Kidney tubule cell (primary cell): ENCODE measurements around the gene FERMT1.
"Not testable (repeated sequence)": the region's sequence is repeated elsewhere in the genome, so short reads cannot be mapped to it uniquely, and the experiment has no call there.

Experiments
- DNase-seq: peaks from one replicate; pipeline ENCODE4 v3.0.0-alpha.2; 2018; ENCODE audit warnings: low spot score

FERMT1 gene

GRCh38 chr20:6116758-6117157 lies 6.1 kb downstream of the FERMT1 start:
- DNase-seq, result no peak

GRCh38 chr20:6115221-6115895 lies 7.5 kb downstream of the FERMT1 start:
- DNase-seq, result no peak

GRCh38 chr20:6114696-6115095 lies 8.1 kb downstream of the FERMT1 start:
- DNase-seq, result no peak

GRCh38 chr20:6113951-6114350 lies 8.9 kb downstream of the FERMT1 start:
- DNase-seq, result no peak

- not testable (repeated sequence) for DNase-seq
Observed at GRCh38 chr20:6112965-6113364, 9.9 kb downstream of the FERMT1 start.

GRCh38 chr20:6108330-6108729 lies 14.5 kb downstream of the FERMT1 start:
- DNase-seq, result peak; percentile 47

- DNase-seq, result peak; percentile 43
Observed at GRCh38 chr20:6104493-6105188, 18.2 kb downstream of the FERMT1 start.

GRCh38 chr20:6103301-6103700 lies 19.5 kb downstream of the FERMT1 start:
- DNase-seq, result no peak

GRCh38 chr20:6101346-6101745 lies 21.5 kb downstream of the FERMT1 start:
- no peak for DNase-seq

- DNase-seq, result no peak
Observed at GRCh38 chr20:6100246-6100645, 22.6 kb downstream of the FERMT1 start.

GRCh38 chr20:6099819-6100218 lies 23.0 kb downstream of the FERMT1 start:
- DNase-seq, result no peak

GRCh38 chr20:6095409-6095808 lies 27.4 kb downstream of the FERMT1 start:
- no peak for DNase-seq

GRCh38 chr20:6094565-6094964 lies 28.3 kb downstream of the FERMT1 start:
- no peak for DNase-seq

GRCh38 chr20:6094063-6094462 lies 28.8 kb downstream of the FERMT1 start:
- no peak for DNase-seq

- DNase-seq, result no peak
Observed at GRCh38 chr20:6091661-6092060, 31.2 kb downstream of the FERMT1 start.

- DNase-seq, result no peak
Observed at GRCh38 chr20:6086868-6087267, 36.0 kb downstream of the FERMT1 start.

GRCh38 chr20:6083926-6084325 lies 38.9 kb downstream of the FERMT1 start:
- no peak for DNase-seq

- DNase-seq, result peak; percentile 45
Observed at GRCh38 chr20:6081236-6081635, 41.6 kb downstream of the FERMT1 start.

- DNase-seq, result no peak
Observed at GRCh38 chr20:6079016-6079415, 43.8 kb downstream of the FERMT1 start.

- no peak for DNase-seq
Observed at GRCh38 chr20:6075428-6076219, 47.2 kb downstream of the FERMT1 start.

- no peak for DNase-seq
Observed at GRCh38 chr20:6074784-6075183, 48.0 kb downstream of the FERMT1 start.

- peak; percentile 46 for DNase-seq
Observed at GRCh38 chr20:6074145-6074561, 48.7 kb downstream of the FERMT1 start.
